ENCODE results near the gene PCDH15. TPM values are rescaled to one million over a fixed set of nuclear protein-coding genes. Genes with fewer than 3 reads are reported as not detected.

PCDH15 gene
- total RNA-seq, 1 experiment from 2014 or later, result 0.61 TPM

- WGBS (ENCODE audit: extremely low coverage, insufficient read length, low lambda C conversion rate), result no CpG with 5 or more reads among the region's 1 CpG
Measured at GRCh38 chr10:54002077-54002476, 799.0 kb downstream of the PCDH15 start.

More at GRCh38 chr10:54002077-54002476, 799.0 kb downstream of the PCDH15 start:
- Histone ChIP-seq H3K9ac (ENCODE audit: extremely low read depth, insufficient read length, low read length) (no peak overlapping the region), H3K14ac (ENCODE audit: insufficient read depth, low read length) (no peak overlapping the region), H2AK5ac (ENCODE audit: insufficient read length, low read length) (no peak overlapping the region), H3K79me2 (ENCODE audit: insufficient read depth, low read length) (no peaks in the 10 kb centered on the region), H2AFZ (ENCODE audit: low read length) (no peak overlapping the region), H3K27ac (ENCODE audit: insufficient read length, low read depth, low read length) (no peak overlapping the region), H2BK12ac (ENCODE audit: insufficient read length, low read depth, low read length) (no peak overlapping the region), H3K79me1 (ENCODE audit: insufficient read depth, low read depth, low read length, poor library complexity, severe bottlenecking) (no peaks in the 10 kb centered on the region), H2BK15ac (ENCODE audit: low read depth, low read length) (no peak overlapping the region), H3K56ac (ENCODE audit: insufficient read length, low read depth, low read length) (no peak overlapping the region), H3K4ac (ENCODE audit: low read depth, low read length) (no peak overlapping the region), H2BK120ac (ENCODE audit: low read depth, low read length, poor library complexity, severe bottlenecking) (no peak overlapping the region), H2BK20ac (ENCODE audit: low read depth, low read length, poor library complexity, severe bottlenecking) (no peak overlapping the region), H3K9me3 (ENCODE audit: control insufficient read depth, low read depth, low read length) (no peaks in the 10 kb centered on the region), H3T11ph (ENCODE audit: low read length) (no peak overlapping the region), H3K18ac (ENCODE audit: insufficient read length, low read depth, low read length) (no peak overlapping the region), H4K5ac (ENCODE audit: insufficient read length, low read depth, low read length) (no peak overlapping the region), H3K27me3 (ENCODE audit: insufficient read depth, low read length) (no peaks in the 10 kb centered on the region), H2BK5ac (ENCODE audit: insufficient read length, low read length) (no peak overlapping the region), H3K23ac (ENCODE audit: insufficient read length, low read depth, low read length) (no peak overlapping the region), H4K91ac (ENCODE audit: insufficient read length, low read depth, low read length) (no peak overlapping the region), H4K8ac (replicated peaks; ENCODE audit: insufficient read length, low read depth, low read length) (no peak overlapping the region), H3K4me1 (ENCODE audit: insufficient read depth, low read length) (no peaks in the 10 kb centered on the region), H3K23me2 (ENCODE audit: insufficient read length, low read depth, low read length, poor library complexity, severe bottlenecking) (no peaks in the 10 kb centered on the region), H4K20me1 (ENCODE audit: control insufficient read depth, insufficient read depth, insufficient read length) (no peaks in the 10 kb centered on the region), H3K4me2 (ENCODE audit: insufficient read depth, insufficient read length, low read length) (no peak overlapping the region)
- Mint-ChIP-seq H3K36me3 (ENCODE audit: insufficient read depth in 1 of 3, low read depth in 3 of 3) (peaks cover 0 to 7% (median 0%) of the 10 kb centered on the region in 3 experiments; a peak in 2 of 7 replicates), H3K27ac (no peak overlapping the region), H3K4me3 (no peak overlapping the region), H3K9me3 (peaks cover 2 to 3% of the 10 kb centered on the region in 2 experiments; a peak in 2 of 5 replicates), H3K27me3 (ENCODE audit: low read depth) (no peaks in the 10 kb centered on the region), H3K4me1 (no peaks in the 10 kb centered on the region; a peak in 1 of 4 replicates)
- no peak for TF ChIP-seq CTCF (conservative IDR thresholded peaks at IDR 0.05)
- DNase-seq, result no peak

Data from H9 (cell line).